Daoy (cell line): ENCODE results near the gene FOXJ1. TPM values are rescaled to one million over a fixed set of nuclear protein-coding genes. Genes with fewer than 3 reads are reported as not detected.

ENCODE experiments used
- DNase-seq: peaks from one replicate; pipeline ENCODE4 v3.0.0-alpha.2; 2015; ENCODE audit warnings: low read depth
- total RNA-seq: library from RNA; depleted of rRNA; stranded (reverse); fragments of >200 nt; shearing (Covaris generic); gene quantifications from 2 replicates; pipeline ENCODE4 v1.2.3, GENCODE V29; 2014

The FOXJ1 gene
- total RNA-seq, 1 experiment from 2014 or later = not detected

- DNase-seq = no peak
These were observed 1.6 kb upstream of the FOXJ1 start for GRCh38 chr17:76142585-76143041.

- no peak for DNase-seq
These were observed 1.1 kb upstream of the FOXJ1 start for GRCh38 chr17:76142039-76142584.

- no peak for DNase-seq
These were observed 309 bp downstream of the FOXJ1 start for GRCh38 chr17:76140661-76141211.

GRCh38 chr17:76139801-76140660 lies 1.0 kb downstream of the FOXJ1 start:
- DNase-seq = no peak

GRCh38 chr17:76138896-76139752 lies 1.9 kb downstream of the FOXJ1 start:
- no peak for DNase-seq

- DNase-seq = no peak
These were observed 2.7 kb downstream of the FOXJ1 start for GRCh38 chr17:76138234-76138895.

- DNase-seq = no peak
These were observed 3.5 kb downstream of the FOXJ1 start for GRCh38 chr17:76137351-76138233.

- no peak for DNase-seq
These were observed 4.1 kb downstream of the FOXJ1 start for GRCh38 chr17:76137001-76137350.

- DNase-seq = no peak
These were observed 4.6 kb downstream of the FOXJ1 start for GRCh38 chr17:76136276-76137000.

GRCh38 chr17:76135810-76136188 lies 5.2 kb downstream of the FOXJ1 start:
- no peak for DNase-seq

- no peak for DNase-seq
These were observed 5.9 kb downstream of the FOXJ1 start for GRCh38 chr17:76134911-76135809.

- no peak for DNase-seq
These were observed 8.3 kb downstream of the FOXJ1 start for GRCh38 chr17:76132574-76133338.

- no peak for DNase-seq
These were observed 9.1 kb downstream of the FOXJ1 start for GRCh38 chr17:76131692-76132573.

- DNase-seq = no peak
These were observed 9.9 kb downstream of the FOXJ1 start for GRCh38 chr17:76131051-76131691.

- no peak for DNase-seq
These were observed 10.6 kb downstream of the FOXJ1 start for GRCh38 chr17:76130473-76130872.

- no peak for DNase-seq
These were observed 15.1 kb downstream of the FOXJ1 start for GRCh38 chr17:76125922-76126321.

- DNase-seq = no peak
These were observed 15.7 kb downstream of the FOXJ1 start for GRCh38 chr17:76125391-76125675.
